Uterus (tissue), 4 donors: ENCODE data around the gene KIF5A. TPM values are rescaled to one million over a fixed set of nuclear protein-coding genes. Genes with fewer than 3 reads are reported as not detected.

Source experiments
- DNase-seq, 2 donors: peaks; one replicate each; pipeline ENCODE4 v3.0.0-alpha.2; 2019 to 2020
- H3K27ac ChIP-seq, 2 donors: fragments of 200-600 bp; sonication (generic); 1 replicate in 1 of 2; 2 replicates in 1 of 2; pipeline ENCODE4 v1.5.1; 2016 to 2018
- H3K27me3 ChIP-seq, 2 donors: fragments of 200-600 bp; sonication (generic); one replicate each; pipeline ENCODE4 v1.5.1; 2018 to 2019; ENCODE audit warnings: control low read depth in 1 of 2
- H3K36me3 ChIP-seq, 2 donors: fragments of 200-600 bp; sonication (generic); one replicate each; pipeline ENCODE4 v1.5.1; 2019; ENCODE audit warnings: control low read depth in 1 of 2
- H3K4me1 ChIP-seq, 2 donors: fragments of 200-600 bp; sonication (generic); one replicate each; pipeline ENCODE4 v1.5.1; 2018 to 2019; ENCODE audit warnings: control low read depth in 1 of 2
- H3K4me3 ChIP-seq, 2 donors: fragments of 200-600 bp; sonication (generic); 1 replicate in 1 of 2; 2 replicates in 1 of 2; pipeline ENCODE4 v1.5.1; 2018 to 2019; ENCODE audit warnings: mild to moderate bottlenecking in 1 of 2
- H3K9me3 ChIP-seq, 2 donors: fragments of 200-600 bp; sonication (generic); one replicate each; pipeline ENCODE4 v1.5.1; 2019; ENCODE audit warnings: control low read depth in 1 of 2
- POLR2A ChIP-seq, 2 donors: fragments of 450-650 bp; IDR thresholded peaks; one replicate each; pipeline ENCODE4 v1.6.1; 2016; ENCODE audit warnings: antibody characterized with exemption in 2 of 2, mild to moderate bottlenecking in 1 of 2, moderate library complexity in 1 of 2
- intact Hi-C: fragments of 100-400 bp; cut with DNase I; formaldehyde crosslinking; loops from one replicate; pipeline ENCODE4 v1.15.1; 2023; ENCODE audit warnings: low total_unique reads
- total RNA-seq, 4 donors: library from RNA; depleted of rRNA in 3 of 4; stranded (reverse); fragments of >200 nt in 3 of 4; gene quantifications; one replicate each; pipeline versions ENCODE4 v1.1.0 to v1.2.4, GENCODE V29; 2014 to 2023
- TF ChIP-seq, protein P1 (sequence below), 4 experiments: fragments of 200-600 bp in 2 of 4; fragments of 450-650 bp in 2 of 4; sonication (generic) in 2 of 4; IDR thresholded peaks; one replicate each; pipeline ENCODE4 v1.5.1; 2016 to 2019; ENCODE audit warnings: antibody characterized with exemption in 4 of 4, mild to moderate bottlenecking in 2 of 4, moderate library complexity in 1 of 4
- donor health status: DM: yes; HTN: yes; CAD: no.

The KIF5A gene
- total RNA-seq, 4 donors from 2014 or later: 0.59 to 5.1 (median 1.9) TPM

DNA sequence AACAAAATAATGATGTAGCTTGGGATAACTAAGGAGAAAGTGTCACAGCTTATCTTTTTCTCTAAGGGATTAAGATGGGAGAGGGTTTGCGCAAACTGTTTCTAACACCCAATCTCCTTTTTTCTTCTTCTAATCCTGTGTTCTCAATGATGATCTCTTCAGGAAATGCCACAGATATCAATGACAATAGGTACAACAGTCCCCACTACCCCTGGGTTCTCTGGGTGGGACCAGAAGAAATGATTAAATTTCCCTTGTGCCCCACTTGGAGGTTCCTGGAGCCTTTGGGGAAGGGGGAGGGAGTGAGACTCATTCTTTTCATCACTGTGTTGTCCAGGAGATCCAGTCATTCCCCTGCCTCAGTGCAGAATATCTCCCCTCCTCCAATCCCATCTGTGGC is 32.6 kb downstream of the KIF5A start:
- no peaks in the 10 kb centered on the region for H3K4me1 ChIP-seq
- intact Hi-C loops: loop anchor here (2.0 kb wide), 1 partner anchor 38 kb away; no protein-coding TSS in a partner anchor
- DNase-seq: no peak
- no peaks in the 10 kb centered on the region for H3K9me3 ChIP-seq
- no peak overlapping the region for H3K27ac ChIP-seq
- no peak overlapping the region for H3K4me3 ChIP-seq
- no peaks in the 10 kb centered on the region for H3K36me3 ChIP-seq
- no peak for TF ChIP-seq POLR2A (IDR thresholded peaks at IDR 0.05)
- TF ChIP-seq, protein P1, sequence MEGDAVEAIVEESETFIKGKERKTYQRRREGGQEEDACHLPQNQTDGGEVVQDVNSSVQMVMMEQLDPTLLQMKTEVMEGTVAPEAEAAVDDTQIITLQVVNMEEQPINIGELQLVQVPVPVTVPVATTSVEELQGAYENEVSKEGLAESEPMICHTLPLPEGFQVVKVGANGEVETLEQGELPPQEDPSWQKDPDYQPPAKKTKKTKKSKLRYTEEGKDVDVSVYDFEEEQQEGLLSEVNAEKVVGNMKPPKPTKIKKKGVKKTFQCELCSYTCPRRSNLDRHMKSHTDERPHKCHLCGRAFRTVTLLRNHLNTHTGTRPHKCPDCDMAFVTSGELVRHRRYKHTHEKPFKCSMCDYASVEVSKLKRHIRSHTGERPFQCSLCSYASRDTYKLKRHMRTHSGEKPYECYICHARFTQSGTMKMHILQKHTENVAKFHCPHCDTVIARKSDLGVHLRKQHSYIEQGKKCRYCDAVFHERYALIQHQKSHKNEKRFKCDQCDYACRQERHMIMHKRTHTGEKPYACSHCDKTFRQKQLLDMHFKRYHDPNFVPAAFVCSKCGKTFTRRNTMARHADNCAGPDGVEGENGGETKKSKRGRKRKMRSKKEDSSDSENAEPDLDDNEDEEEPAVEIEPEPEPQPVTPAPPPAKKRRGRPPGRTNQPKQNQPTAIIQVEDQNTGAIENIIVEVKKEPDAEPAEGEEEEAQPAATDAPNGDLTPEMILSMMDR (IDR thresholded peaks at IDR 0.05): no peak
- no peaks in the 10 kb centered on the region for H3K27me3 ChIP-seq

DNA sequence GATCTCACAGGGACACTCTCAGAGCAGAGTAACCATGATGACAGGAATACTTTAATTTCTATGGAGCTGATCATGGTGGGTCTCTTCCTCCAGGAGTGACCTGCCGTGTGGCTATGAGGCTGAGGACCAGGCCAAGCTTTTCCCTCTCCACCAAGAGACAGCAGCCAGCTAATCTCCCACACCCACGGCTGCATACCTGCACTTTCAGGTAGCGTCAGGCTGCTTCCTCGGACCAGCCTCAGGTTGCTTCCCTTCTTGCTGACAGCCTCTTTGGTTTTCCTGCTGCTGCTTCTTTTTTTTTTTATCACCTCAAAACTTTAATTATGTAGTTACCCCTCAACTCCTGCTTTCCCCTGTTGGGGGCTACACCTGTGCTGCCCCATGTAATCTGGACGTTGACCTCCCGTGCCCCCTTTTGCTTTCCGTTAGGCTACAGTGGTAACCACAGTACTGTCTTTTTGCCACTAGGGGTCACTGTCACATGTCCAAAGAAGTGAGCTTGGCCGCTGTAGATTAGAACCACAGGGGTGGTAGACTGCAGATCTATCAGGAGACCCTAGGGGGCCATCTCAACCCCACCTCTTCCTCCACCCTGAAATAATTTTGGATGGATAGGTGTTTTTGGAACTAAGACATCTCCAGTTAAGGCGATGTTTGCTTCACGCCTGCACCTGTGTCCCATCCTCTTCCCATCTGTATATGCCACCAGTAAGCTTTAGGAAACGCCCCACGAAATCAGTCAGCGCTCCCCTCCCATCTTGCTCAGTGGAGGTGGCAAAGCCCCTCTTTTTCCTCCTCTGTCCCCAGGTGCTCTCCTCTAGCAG is 33.4 kb downstream of the KIF5A start:
- H3K27ac ChIP-seq: no peak overlapping the region
- H3K4me3 ChIP-seq: no peak overlapping the region
- TF ChIP-seq, protein P1 (IDR thresholded peaks at IDR 0.05): peak; percentile 83 to 97 (median 90)
- TF ChIP-seq POLR2A (IDR thresholded peaks at IDR 0.05): no peak
- no peaks in the 10 kb centered on the region for H3K9me3 ChIP-seq
- intact Hi-C loops: loop anchor here (2.0 kb wide), 1 partner anchor 38 kb away; no protein-coding TSS in a partner anchor
- no peaks in the 10 kb centered on the region for H3K27me3 ChIP-seq
- DNase-seq: peak; percentile 58 to 81
- H3K36me3 ChIP-seq: no peaks in the 10 kb centered on the region
- H3K4me1 ChIP-seq: no peaks in the 10 kb centered on the region

DNA sequence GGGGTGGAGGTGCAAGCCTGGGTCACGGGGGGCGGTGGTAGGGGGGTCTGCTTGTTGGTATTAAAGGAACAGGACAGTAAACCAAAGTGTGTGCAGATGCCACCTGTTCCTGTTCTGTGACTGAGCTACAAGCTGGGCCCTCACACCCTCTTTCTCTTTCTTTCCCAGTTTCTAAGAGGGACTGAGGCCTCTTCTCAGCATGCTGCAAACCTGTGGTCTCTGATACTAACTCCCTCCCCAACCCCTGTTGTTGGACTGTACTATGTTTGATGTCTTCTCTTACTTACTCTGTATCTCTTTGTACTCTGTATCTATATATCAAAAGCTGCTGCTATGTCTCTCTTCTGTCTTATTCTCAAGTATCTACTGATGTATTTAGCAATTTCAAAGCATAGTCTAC is 34.2 kb downstream of the KIF5A start:
- Histone ChIP-seq H3K4me3 (no peak overlapping the region), H3K36me3 (no peaks in the 10 kb centered on the region), H3K4me1 (no peaks in the 10 kb centered on the region), H3K27me3 (no peaks in the 10 kb centered on the region), H3K9me3 (no peaks in the 10 kb centered on the region), H3K27ac (no peak overlapping the region)
- intact Hi-C loops: no loop called here
- no peak for DNase-seq
- TF ChIP-seq, protein P1 (IDR thresholded peaks at IDR 0.05): no peak
- no peak for TF ChIP-seq POLR2A (IDR thresholded peaks at IDR 0.05)

DNA sequence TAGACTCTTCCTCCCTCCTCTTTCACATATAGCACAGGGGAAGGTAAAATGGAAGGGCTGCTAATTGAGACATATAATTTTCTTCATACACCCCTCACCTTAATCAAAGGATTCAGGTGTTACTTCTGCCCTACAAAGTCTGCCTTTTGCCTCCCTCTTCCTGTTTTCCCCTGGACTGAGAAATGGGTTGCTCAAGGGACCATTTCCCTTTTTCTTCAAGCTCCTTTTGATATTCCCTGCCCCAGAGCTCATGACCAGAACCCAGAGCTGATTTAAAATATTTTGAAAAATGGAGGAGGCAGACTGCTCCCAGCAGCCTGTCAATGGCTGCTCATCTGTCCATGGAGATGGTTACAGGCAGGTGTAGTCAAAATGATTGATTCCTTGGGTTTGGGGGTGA is 34.8 kb downstream of the KIF5A start:
- Histone ChIP-seq H3K9me3 (no peaks in the 10 kb centered on the region), H3K27ac (no peak overlapping the region), H3K4me3 (no peak overlapping the region), H3K27me3 (no peaks in the 10 kb centered on the region), H3K36me3 (no peaks in the 10 kb centered on the region), H3K4me1 (no peaks in the 10 kb centered on the region)
- DNase-seq: no peak
- TF ChIP-seq, protein P1 (IDR thresholded peaks at IDR 0.05): no peak
- TF ChIP-seq POLR2A (IDR thresholded peaks at IDR 0.05): no peak
- intact Hi-C loops: no loop called here

DNA sequence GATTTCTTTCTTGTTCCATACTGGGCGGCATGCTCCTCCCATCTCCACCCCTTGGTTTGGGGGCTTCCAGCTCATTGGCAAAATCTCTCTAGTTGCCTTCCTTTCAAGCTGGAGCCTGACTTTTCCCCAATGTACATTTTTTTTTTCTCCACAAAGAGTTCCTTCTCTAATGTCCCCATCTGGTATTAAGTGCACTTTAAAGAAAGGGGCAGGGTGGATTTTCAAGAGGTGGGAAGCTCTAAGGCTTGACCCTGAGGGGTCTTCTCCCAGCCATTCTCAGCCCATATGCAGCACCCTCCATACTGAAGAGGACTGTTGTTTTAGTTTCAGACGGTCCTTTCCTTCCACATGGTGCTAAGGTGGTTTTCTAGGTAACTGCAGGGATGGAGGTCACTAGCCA is 35.3 kb downstream of the KIF5A start:
- no peak for DNase-seq
- intact Hi-C loops: no loop called here
- Histone ChIP-seq H3K27ac (no peak overlapping the region), H3K4me3 (no peak overlapping the region), H3K36me3 (no peaks in the 10 kb centered on the region), H3K9me3 (no peaks in the 10 kb centered on the region), H3K27me3 (no peaks in the 10 kb centered on the region), H3K4me1 (no peaks in the 10 kb centered on the region)
- TF ChIP-seq, protein P1 (IDR thresholded peaks at IDR 0.05): no peak
- no peak for TF ChIP-seq POLR2A (IDR thresholded peaks at IDR 0.05)
